Lung (tissue), 12 donors: ENCODE results near the gene KIF1C. TPM values are rescaled to one million over a fixed set of nuclear protein-coding genes. Genes with fewer than 3 reads are reported as not detected.
"Not testable (repeated sequence)": the region's sequence is repeated elsewhere in the genome, so short reads cannot be mapped to it uniquely, and the experiment has no call there.

ENCODE experiments used
- ATAC-seq: fragments of 200-7000 bp; cut with Tn5 transposase; one replicate; pipeline ENCODE4 v1.9.1; 2020; ENCODE audit warnings: moderate number of reproducible peaks; ENCODE audit not compliant: insufficient read depth, low FRiP score
- DNase-seq, 3 donors: peaks; one replicate each; pipeline ENCODE4 v3.0.0-alpha.2; 2013 to 2017
- H3K27ac ChIP-seq, 2 donors: one replicate each; pipeline ENCODE4 v1.5.1; 2013; ENCODE audit warnings: mild to moderate bottlenecking in 2 of 2, moderate library complexity in 2 of 2, control low read depth in 1 of 2, inconsistent platforms in 1 of 2, low read depth in 1 of 2, low read length in 1 of 2
- H3K27me3 ChIP-seq, 3 donors: one replicate each; pipeline ENCODE4 v1.5.1; 2013; ENCODE audit warnings: low read length in 2 of 3; ENCODE audit not compliant: control insufficient read depth in 3 of 3, insufficient read depth in 3 of 3
- H3K36me3 ChIP-seq, 4 donors: one replicate each; pipeline ENCODE4 v1.5.1; 2013; ENCODE audit warnings: low read length in 4 of 4, mild to moderate bottlenecking in 1 of 4, moderate library complexity in 1 of 4; ENCODE audit not compliant: control insufficient read depth in 4 of 4, insufficient read depth in 4 of 4
- H3K4me1 ChIP-seq, 5 donors: one replicate each; pipeline ENCODE4 v1.5.1; 2013; ENCODE audit warnings: low read length in 5 of 5, mild to moderate bottlenecking in 2 of 5, moderate library complexity in 1 of 5; ENCODE audit not compliant: control insufficient read depth in 5 of 5, insufficient read depth in 5 of 5
- H3K4me3 ChIP-seq: one replicate; pipeline ENCODE4 v1.5.1; 2013; ENCODE audit warnings: mild to moderate bottlenecking, control low read depth, moderate library complexity
- H3K9ac ChIP-seq, 2 donors: one replicate each; pipeline ENCODE4 v1.5.1; 2013; ENCODE audit warnings: low read length in 2 of 2, control low read depth in 1 of 2; ENCODE audit not compliant: insufficient read depth in 1 of 2
- H3K9me3 ChIP-seq, 4 donors: one replicate each; pipeline ENCODE4 v1.5.1; 2013; ENCODE audit warnings: low read length in 3 of 4, mild to moderate bottlenecking in 1 of 4, moderate library complexity in 1 of 4; ENCODE audit not compliant: control insufficient read depth in 4 of 4, insufficient read depth in 3 of 4
- WGBS, 2 donors: extraction: QIAGEN DNeasy Blood & Tissue Kit; methylation state at CpG; one replicate each; pipeline ENCODE4 v1.1.7; 2013; 5-methylcytosine and 5-hydroxymethylcytosine counted together
- polyA plus RNA-seq, 2 donors: library from polyadenylated mRNA; stranded (reverse); fragments of 200-250 nt; gene quantifications; one replicate each; pipeline ENCODE4 v1.2.1, GENCODE V29; 2013
- total RNA-seq, 2 donors: library from RNA; depleted of rRNA in 1 of 2; stranded (reverse); fragments of >200 nt in 1 of 2; gene quantifications; one replicate each; pipeline ENCODE4 v1.2.1, GENCODE V29; 2014 to 2021
- TF ChIP-seq, protein P1 (sequence below): IDR thresholded peaks from 2 replicates; pipeline ENCODE4 v1.5.1; 2012; ENCODE audit warnings: mild to moderate bottlenecking; ENCODE audit errors: control extremely low read depth, extremely low read depth
- donor health status: control.
- donor health status: control.
- donor health status: Bipolar disorder and iron deficiency.
- donor health status: healthy.
- donor health status: DM: yes; HTN: yes; CAD: no.

KIF1C gene
- total and polyA plus RNA-seq, 4 donors: 48.0 to 190 (median 75.8) TPM

DNA sequence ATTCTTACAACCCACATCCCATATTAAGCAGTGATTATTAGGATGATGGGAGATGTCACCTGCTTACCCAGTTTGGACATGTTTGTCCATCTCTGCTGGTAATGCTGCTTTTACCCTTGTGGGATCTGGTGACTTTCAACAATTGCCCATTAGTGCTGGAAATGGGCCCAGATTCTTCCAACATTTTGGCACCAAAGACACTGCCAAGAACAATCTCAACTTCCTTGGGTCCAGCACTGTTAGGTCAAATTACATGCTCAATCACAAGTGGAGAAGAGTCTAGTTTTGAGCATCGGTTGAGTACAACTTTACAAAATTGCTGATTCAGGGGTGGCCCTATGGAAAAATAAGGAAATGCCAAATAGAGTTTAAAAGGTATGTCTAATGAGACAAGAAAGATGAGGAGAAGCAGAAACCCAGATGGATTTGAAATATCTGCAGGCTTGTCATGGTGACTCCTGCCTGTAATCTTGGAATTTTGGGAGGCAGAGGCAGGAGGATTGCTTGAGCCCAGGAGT, 67.5 kb downstream of the KIF1C start:
- 45 to 60% methylated on average over 1 of the region's 1 CpG for WGBS, 2 donors
- Histone ChIP-seq H3K36me3 (no peaks in the 10 kb centered on the region), H3K9me3 (no peaks in the 10 kb centered on the region), H3K4me3 (no peak overlapping the region), H3K9ac (no peak overlapping the region), H3K27ac (no peak overlapping the region), H3K27me3 (no peaks in the 10 kb centered on the region), H3K4me1 (peaks cover 0 to 2% (median 0%) of the 10 kb centered on the region in 5 donors)
- ATAC-seq: no peak
- no peak for DNase-seq
- TF ChIP-seq, protein P1, sequence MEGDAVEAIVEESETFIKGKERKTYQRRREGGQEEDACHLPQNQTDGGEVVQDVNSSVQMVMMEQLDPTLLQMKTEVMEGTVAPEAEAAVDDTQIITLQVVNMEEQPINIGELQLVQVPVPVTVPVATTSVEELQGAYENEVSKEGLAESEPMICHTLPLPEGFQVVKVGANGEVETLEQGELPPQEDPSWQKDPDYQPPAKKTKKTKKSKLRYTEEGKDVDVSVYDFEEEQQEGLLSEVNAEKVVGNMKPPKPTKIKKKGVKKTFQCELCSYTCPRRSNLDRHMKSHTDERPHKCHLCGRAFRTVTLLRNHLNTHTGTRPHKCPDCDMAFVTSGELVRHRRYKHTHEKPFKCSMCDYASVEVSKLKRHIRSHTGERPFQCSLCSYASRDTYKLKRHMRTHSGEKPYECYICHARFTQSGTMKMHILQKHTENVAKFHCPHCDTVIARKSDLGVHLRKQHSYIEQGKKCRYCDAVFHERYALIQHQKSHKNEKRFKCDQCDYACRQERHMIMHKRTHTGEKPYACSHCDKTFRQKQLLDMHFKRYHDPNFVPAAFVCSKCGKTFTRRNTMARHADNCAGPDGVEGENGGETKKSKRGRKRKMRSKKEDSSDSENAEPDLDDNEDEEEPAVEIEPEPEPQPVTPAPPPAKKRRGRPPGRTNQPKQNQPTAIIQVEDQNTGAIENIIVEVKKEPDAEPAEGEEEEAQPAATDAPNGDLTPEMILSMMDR: no peak

DNA sequence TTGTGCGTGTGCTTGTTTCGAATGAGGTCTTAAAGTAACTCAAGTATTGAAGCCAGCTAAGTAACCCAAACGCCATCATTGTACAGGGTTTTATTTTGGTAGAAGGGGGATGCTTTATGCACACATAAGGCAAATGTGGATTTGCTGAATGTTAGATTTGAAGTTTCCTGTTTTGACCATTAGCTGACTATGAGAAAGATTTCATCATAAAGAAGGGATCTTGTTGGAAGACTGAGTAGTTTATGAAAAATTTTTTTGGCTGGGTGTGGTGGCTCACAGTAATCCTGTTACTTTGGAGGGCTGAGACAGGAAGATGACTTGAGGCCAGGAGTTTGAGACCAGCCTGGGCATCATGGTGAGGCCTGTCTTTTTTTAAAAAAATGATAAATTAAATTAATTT, 70.5 kb downstream of the KIF1C start:
- Histone ChIP-seq H3K27ac (no peak overlapping the region), H3K9ac (no peak overlapping the region), H3K9me3 (no peaks in the 10 kb centered on the region), H3K4me1 (peaks cover 0 to 2% (median 0%) of the 10 kb centered on the region in 5 donors), H3K27me3 (no peaks in the 10 kb centered on the region), H3K36me3 (no peaks in the 10 kb centered on the region), H3K4me3 (no peak overlapping the region)
- DNase-seq (no peak), ATAC-seq (no peak)
- TF ChIP-seq, protein P1: no peak
- WGBS, 2 donors: 90 to 95% methylated on average over 3 of the region's 3 CpGs

DNA sequence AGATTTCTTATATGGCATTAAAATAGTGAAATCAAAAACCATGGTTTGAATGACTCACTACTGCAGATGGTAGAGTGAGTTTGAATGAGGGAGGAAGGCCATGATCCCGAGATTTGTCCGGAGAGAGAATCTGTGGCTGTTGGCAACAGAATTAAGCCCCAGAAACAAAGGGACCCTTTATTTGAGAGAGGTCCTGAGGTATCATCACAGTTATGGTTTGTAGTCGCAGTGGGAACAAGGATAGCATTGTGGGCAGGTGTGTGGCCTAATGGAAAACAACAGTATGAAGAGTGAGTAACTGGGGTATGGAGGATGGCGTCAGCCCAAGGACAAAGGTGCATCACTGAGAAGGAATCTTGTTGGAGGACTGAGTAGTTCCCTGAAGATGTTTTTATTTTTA, 72.0 kb downstream of the KIF1C start:
- H3K4me1 ChIP-seq: no peaks in the 10 kb centered on the region
- no peaks in the 10 kb centered on the region for H3K36me3 ChIP-seq
- DNase-seq: no peak
- H3K27me3 ChIP-seq: no peaks in the 10 kb centered on the region
- H3K9me3 ChIP-seq: no peaks in the 10 kb centered on the region
- no peak overlapping the region for H3K4me3 ChIP-seq
- H3K9ac ChIP-seq: no peak overlapping the region
- no peak overlapping the region for H3K27ac ChIP-seq
- ATAC-seq: no peak
- WGBS, 2 donors: 83 to 94% methylated on average over 4 of the region's 4 CpGs
- TF ChIP-seq, protein P1: no peak

GRCh38 chr17:5075472-5075871, 77.7 kb downstream of the KIF1C start:
- not testable (repeated sequence) for H3K4me3 ChIP-seq, DNase-seq, H3K9ac ChIP-seq, H3K27ac ChIP-seq, H3K9me3 ChIP-seq, H3K36me3 ChIP-seq, H3K27me3 ChIP-seq, ATAC-seq
- 87 to 94% methylated on average over 4 of the region's 5 CpGs for WGBS, 2 donors
- H3K4me1 ChIP-seq: peaks cover 0 to 11% (median 8%) of the 10 kb centered on the region in 5 donors

- not testable (repeated sequence) for DNase-seq, H3K36me3 ChIP-seq, ATAC-seq, H3K27me3 ChIP-seq, H3K9ac ChIP-seq, H3K9me3 ChIP-seq
- 97 to 99% methylated on average over 24 of the region's 24 CpGs for WGBS, 2 donors
- Histone ChIP-seq H3K4me3 (peak overlapping the region; percentile 93), H3K27ac (peak overlapping the region; percentile 89 to 92), H3K4me1 (peaks cover 0 to 11% (median 8%) of the 10 kb centered on the region in 5 donors)
Measured at GRCh38 chr17:5077275-5077674, 79.5 kb downstream of the KIF1C start.
